HCT116 (cell line): ENCODE results near the gene TAB3. TPM values are rescaled to one million over a fixed set of nuclear protein-coding genes. Genes with fewer than 3 reads are reported as not detected.

Source experiments
- ATAC-seq: fragments of 200-7000 bp; cut with Tn5 transposase; 2 replicates; pipeline ENCODE4 v1.9.1; 2020; ENCODE audit warnings: mild to moderate bottlenecking, moderate library complexity
- BruUV-seq: library from RNA; stranded (reverse); fragments of 400-500 nt; replicated peaks from 2 replicates; lab custom pipeline; 2021; lab: Mats Ljungman, UMichigan
- CTCF ChIA-PET: fragments of 300-600 bp; sonication (Branson Sonifier 250); formaldehyde crosslinking; loops from one replicate; lab custom pipeline; 2021; ENCODE audit warnings: antibody characterized with exemption; lab: Charles Lee
- POLR2A ChIA-PET: fragments of 300-600, 350-600 bp; sonication (Branson Sonifier 250); formaldehyde crosslinking; loops from one replicate; lab custom pipeline; 2021; ENCODE audit warnings: antibody characterized with exemption; lab: Charles Lee
- RAD21 ChIA-PET, 2 experiments: fragments of 300-600 bp; sonication (Branson Sonifier 250); formaldehyde crosslinking; loops; one replicate each; lab custom pipeline; 2023; ENCODE audit warnings: low total read pairs in 2 of 2; ENCODE audit not compliant: uncharacterized antibody in 2 of 2, unreplicated experiment in 2 of 2, low non-redundant PET in 1 of 2; lab: Charles Lee
- DNase-seq: peaks from one replicate; pipeline ENCODE4 v3.0.0-alpha.2; 2010; ENCODE audit warnings: low read depth, low spot score
- H2AFZ ChIP-seq: fragments of 200-600 bp; shearing (Covaris generic), sonication (generic); 2 replicates; pipeline ENCODE4 v1.6.1; 2017; ENCODE audit warnings: low read depth, mixed run types, mixed read lengths, antibody characterized with exemption, low read length; ENCODE audit not compliant: poor library complexity, severe bottlenecking
- H3K27ac ChIP-seq: 2 replicates; pipeline ENCODE4 v1.5.1; 2012; ENCODE audit warnings: low read depth, low read length
- H3K27me3 ChIP-seq: fragments of 200-600 bp; sonication (generic); 2 replicates; pipeline ENCODE4 v1.6.1; 2016; ENCODE audit warnings: mixed run types, low read length, mixed read lengths; ENCODE audit not compliant: insufficient read depth
- H3K36me3 ChIP-seq, 2 experiments: fragments of 200-500 bp in 1 of 2; fragments of 200-600 bp in 1 of 2; sonication (Bioruptor generic) in 1 of 2; sonication (generic) in 1 of 2; 2 replicates each; pipeline versions ENCODE4 v1.5.1 to v1.6.1; 2014 to 2016; ENCODE audit warnings: low read length in 2 of 2, inconsistent platforms in 1 of 2, mixed read lengths in 1 of 2, mixed run types in 1 of 2; ENCODE audit not compliant: insufficient read depth in 2 of 2, control insufficient read depth in 1 of 2
- H3K4me1 ChIP-seq, 2 experiments: fragments of 200-600 bp in 1 of 2; sonication (generic) in 1 of 2; 2 replicates each; pipeline versions ENCODE4 v1.5.1 to v1.6.1; 2012 to 2017; ENCODE audit warnings: low read length in 2 of 2, inconsistent platforms in 1 of 2, mild to moderate bottlenecking in 1 of 2, mixed read lengths in 1 of 2, mixed run types in 1 of 2, moderate library complexity in 1 of 2; ENCODE audit not compliant: insufficient read depth in 2 of 2, control insufficient read depth in 1 of 2
- H3K4me2 ChIP-seq: fragments of 200-600 bp; sonication (generic); 2 replicates; pipeline ENCODE4 v1.6.1; 2017; ENCODE audit warnings: mixed run types, low read length, mixed read lengths
- H3K4me3 ChIP-seq, 2 experiments: fragments of 200-600 bp in 1 of 2; sonication (generic) in 1 of 2; replicated peaks in 1 of 2; 2 replicates each; pipeline ENCODE4 v1.5.1; 2011 to 2016; ENCODE audit warnings: low read length in 2 of 2, control low read depth in 1 of 2, low read depth in 1 of 2, mild to moderate bottlenecking in 1 of 2, mixed read lengths in 1 of 2, mixed run types in 1 of 2
- H3K79me2 ChIP-seq: fragments of 200-600 bp; sonication (generic); 2 replicates; pipeline ENCODE4 v1.6.1; 2017; ENCODE audit warnings: mild to moderate bottlenecking, mixed run types, low read length, moderate library complexity, mixed read lengths; ENCODE audit not compliant: insufficient read depth
- H3K9ac ChIP-seq: fragments of 200-600 bp; sonication (generic); 2 replicates; pipeline ENCODE4 v1.6.1; 2016; ENCODE audit warnings: low read length, mixed read lengths
- H3K9me2 ChIP-seq: fragments of 200-600 bp; sonication (generic), shearing (Covaris generic); 2 replicates; pipeline ENCODE4 v1.6.1; 2017; ENCODE audit warnings: mixed run types, mild to moderate bottlenecking, moderate library complexity; ENCODE audit not compliant: insufficient read depth
- H3K9me3 ChIP-seq, 2 experiments: fragments of 200-500 bp in 1 of 2; fragments of 200-600 bp in 1 of 2; sonication (Bioruptor generic) in 1 of 2; sonication (generic) in 1 of 2; 2 replicates each; pipeline ENCODE4 v1.6.1; 2014 to 2017; ENCODE audit warnings: low read length in 2 of 2, mixed read lengths in 2 of 2, inconsistent platforms in 1 of 2, low read depth in 1 of 2, mild to moderate bottlenecking in 1 of 2, mixed run types in 1 of 2, moderate library complexity in 1 of 2; ENCODE audit not compliant: control insufficient read depth in 1 of 2, insufficient read depth in 1 of 2
- H4K20me1 ChIP-seq: fragments of 200-600 bp; sonication (generic), shearing (Covaris generic); 2 replicates; pipeline ENCODE4 v1.6.1; 2017; ENCODE audit warnings: mixed run types, mild to moderate bottlenecking, moderate library complexity; ENCODE audit not compliant: insufficient read depth
- ATF3 ChIP-seq: IDR thresholded peaks from 2 replicates; pipeline ENCODE4 v1.6.1; 2012
- CBX3 ChIP-seq: IDR thresholded peaks from 2 replicates; pipeline ENCODE4 v1.6.1; 2012; ENCODE audit warnings: low read depth
- CTCF ChIP-seq, 3 experiments: fragments of 200-600 bp in 1 of 3; sonication (generic) in 1 of 3; IDR thresholded peaks in 2 of 3; conservative IDR thresholded peaks in 1 of 3; 2 replicates each; pipeline ENCODE4 v1.5.1; 2012 to 2017; ENCODE audit warnings: low read depth in 2 of 3, low read length in 2 of 3, antibody characterized with exemption in 1 of 3, borderline replicate concordance in 1 of 3, control low read depth in 1 of 3, mild to moderate bottlenecking in 1 of 3, mixed read lengths in 1 of 3, mixed run types in 1 of 3, moderate library complexity in 1 of 3; ENCODE audit not compliant: insufficient read depth in 1 of 3
- ELF1 ChIP-seq: IDR thresholded peaks from 2 replicates; pipeline ENCODE4 v1.6.1; 2012; ENCODE audit warnings: low read depth, borderline replicate concordance
- EZH2phosphoT487 ChIP-seq: fragments of 200-600 bp; IDR thresholded peaks from 2 replicates; pipeline ENCODE4 v1.6.1; 2018; ENCODE audit warnings: antibody characterized with exemption, borderline replicate concordance
- MAX ChIP-seq: IDR thresholded peaks from 2 replicates; pipeline ENCODE4 v1.6.1; 2012
- RAD21 ChIP-seq: IDR thresholded peaks from 2 replicates; pipeline ENCODE4 v1.6.1; 2012; ENCODE audit warnings: low read depth, mild to moderate bottlenecking
- SIN3A ChIP-seq: IDR thresholded peaks from 2 replicates; pipeline ENCODE4 v1.6.1; 2012; ENCODE audit warnings: low read depth
- SP1 ChIP-seq: IDR thresholded peaks from 2 replicates; pipeline ENCODE4 v1.6.1; 2012; ENCODE audit warnings: low read depth
- TCF7L2 ChIP-seq: IDR thresholded peaks from 2 replicates; pipeline ENCODE4 v1.7.0; 2011; ENCODE audit warnings: borderline replicate concordance, inconsistent platforms; ENCODE audit not compliant: insufficient read depth, insufficient read length; ENCODE audit errors: extremely low read depth
- ZBTB33 ChIP-seq: IDR thresholded peaks from 2 replicates; pipeline ENCODE4 v1.6.1; 2011; ENCODE audit warnings: mild to moderate bottlenecking, low read length, moderate library complexity; ENCODE audit not compliant: insufficient replicate concordance; ENCODE audit errors: extremely low read depth
- ZFX ChIP-seq: fragments of 450-650 bp; IDR thresholded peaks from 2 replicates; pipeline ENCODE4 v1.6.1; 2017
- ZNF274 ChIP-seq: fragments of 200-500 bp; sonication (Bioruptor generic); IDR thresholded peaks from 2 replicates; pipeline ENCODE4 v1.6.1; 2014; ENCODE audit warnings: mild to moderate bottlenecking, low read depth, low read length, inconsistent platforms
- intact Hi-C: fragments of 100-400 bp; cut with micrococcal nuclease; formaldehyde crosslinking; loops from 2 replicates; pipeline ENCODE4 v1.10.0; 2022
- total RNA-seq: library from RNA; stranded (reverse); gene quantifications from one replicate; pipeline ENCODE4 v1.2.1, GENCODE V29; 2021; ENCODE audit not compliant: unreplicated experiment

Gene TAB3
- total RNA-seq, 1 experiment from 2014 or later: 11.2 TPM

- Histone ChIP-seq H3K36me3 (no peaks in the 10 kb centered on the region), H3K4me2 (no peak overlapping the region), H3K4me1 (no peaks in the 10 kb centered on the region), H3K79me2 (no peaks in the 10 kb centered on the region), H4K20me1 (no peaks in the 10 kb centered on the region), H2AFZ (no peak overlapping the region), H3K27me3 (no peaks in the 10 kb centered on the region), H3K9me2 (no peaks in the 10 kb centered on the region), H3K27ac (no peak overlapping the region), H3K9me3 (no peaks in the 10 kb centered on the region), H3K4me3 (no peak overlapping the region), H3K9ac (no peak overlapping the region)
- ChIA-PET POLR2A (no interaction called here), RAD21 (no interaction called here), CTCF (interaction anchor here (1.4 kb wide), 1 partner anchor 85 kb away, joined by 7 read pairs; no protein-coding TSS in a partner anchor)
- no peak for ATAC-seq
- no peak for DNase-seq
- no peak for TF ChIP-seq ELF1
- TF ChIP-seq RAD21: peak; percentile 18; the same call in 1 of the 2 replicates
- TF ChIP-seq ZNF274: no peak
- no peak for TF ChIP-seq ZBTB33
- TF ChIP-seq MAX: no peak
- no peak for TF ChIP-seq SIN3A
- no peak for TF ChIP-seq CBX3
- intact Hi-C loops: loop anchor here (10.0 kb wide), 1 partner anchor 86 kb away; no protein-coding TSS in a partner anchor
- BruUV-seq: no TSS peak
These were observed 67.9 kb downstream of the TAB3 start for GRCh38 chrX:30821116-30821515.

GRCh38 chrX:30819080-30819479 lies 70.0 kb downstream of the TAB3 start:
- CTCF ChIA-PET: no interaction called here
- POLR2A ChIA-PET: no interaction called here
- no peak for DNase-seq
- Histone ChIP-seq H3K9me2 (no peaks in the 10 kb centered on the region), H3K36me3 (no peaks in the 10 kb centered on the region), H3K9ac (no peak overlapping the region), H3K79me2 (no peaks in the 10 kb centered on the region), H2AFZ (no peak overlapping the region), H4K20me1 (no peaks in the 10 kb centered on the region), H3K27ac (no peak overlapping the region), H3K4me2 (no peak overlapping the region), H3K27me3 (no peaks in the 10 kb centered on the region), H3K9me3 (no peaks in the 10 kb centered on the region), H3K4me3 (no peak overlapping the region), H3K4me1 (no peaks in the 10 kb centered on the region)
- no TSS peak for BruUV-seq
- RAD21 ChIA-PET: no interaction called here
- no peak for ATAC-seq
- intact Hi-C loops: no loop called here
- TF ChIP-seq EZH2phosphoT487 (no peak), ATF3 (no peak), ZBTB33 (no peak), TCF7L2 (no peak), SP1 (no peak), RAD21 (no peak), CTCF (IDR thresholded peaks at IDR 0.05 in 2 of 3, conservative IDR thresholded peaks at IDR 0.05 in 1 of 3; ENCODE audit: borderline replicate concordance in 1 of 3, insufficient read depth in 1 of 3, low read depth in 2 of 3, low read length in 2 of 3) (no peak), ZFX (no peak), CBX3 (no peak), MAX (no peak)
